Middle frontal gyrus (tissue), 1 donor: ENCODE measurements around the gene SLC23A2.
"Not testable (repeated sequence)": the region's sequence is repeated elsewhere in the genome, so short reads cannot be mapped to it uniquely, and the experiment has no call there.

Source experiments
- DNase-seq: peaks from one replicate; pipeline ENCODE4 v3.0.0-alpha.2; 2015; ENCODE audit warnings: low spot score; ENCODE audit errors: extremely low spot score

The SLC23A2 gene

GRCh38 chr20:4936851-4937406 lies 64.4 kb downstream of the SLC23A2 start:
- no peak for DNase-seq

DNA sequence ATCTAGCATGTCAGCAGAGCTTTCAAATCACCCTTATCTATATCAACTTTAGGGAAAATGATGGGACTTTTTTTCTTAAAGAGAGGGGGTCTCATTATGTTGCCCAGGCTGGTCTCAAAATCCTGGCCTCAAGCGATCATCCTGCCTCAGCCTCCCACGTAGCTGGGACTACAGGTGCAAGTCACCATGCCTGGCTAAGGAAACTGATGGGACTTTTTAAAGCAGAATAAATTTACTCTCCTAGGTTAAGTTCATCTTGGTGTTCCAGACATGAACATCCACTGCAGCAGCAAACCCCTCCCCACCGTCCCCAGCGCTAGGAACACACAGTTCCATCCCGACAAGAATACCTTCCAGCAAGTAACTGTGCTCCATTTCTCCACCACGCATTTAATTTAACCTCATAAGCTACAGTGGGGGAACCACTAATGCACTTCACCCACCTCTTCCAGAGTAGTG lies 64.9 kb downstream of the SLC23A2 start:
- no peak for DNase-seq

GRCh38 chr20:4932061-4932460 lies 69.2 kb downstream of the SLC23A2 start:
- no peak for DNase-seq

- DNase-seq = no peak
These were observed 71.5 kb downstream of the SLC23A2 start for GRCh38 chr20:4929686-4930397.

DNA sequence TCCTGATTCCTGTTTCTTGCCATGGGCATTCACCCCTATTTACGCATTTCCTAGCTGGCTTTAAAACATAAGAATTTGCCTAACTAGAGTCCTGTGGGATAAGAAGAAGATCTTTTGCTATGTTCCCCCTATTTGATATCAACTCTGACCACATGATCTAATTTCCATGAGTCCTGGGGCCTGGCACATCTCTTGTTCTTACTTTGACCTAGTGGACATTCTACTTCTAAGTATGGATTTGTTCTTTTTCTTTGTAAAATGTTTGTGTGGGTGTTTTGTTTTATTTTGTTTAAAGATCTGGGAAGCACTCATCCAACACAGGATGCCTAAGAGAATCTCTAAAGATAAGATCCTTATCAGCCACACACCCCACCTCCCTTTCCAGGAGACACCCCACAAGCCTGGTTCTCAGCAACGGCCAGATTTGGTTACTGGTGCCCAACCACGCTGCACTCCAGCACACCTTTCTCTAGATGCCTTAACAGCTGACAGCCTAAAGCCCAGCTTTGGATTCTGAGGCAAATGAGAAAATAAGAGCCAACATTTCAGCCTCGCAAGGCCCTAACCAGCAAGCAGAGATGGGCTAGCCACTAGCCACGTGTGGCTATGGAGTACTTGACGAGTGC lies 74.7 kb downstream of the SLC23A2 start:
- DNase-seq = no peak

DNA sequence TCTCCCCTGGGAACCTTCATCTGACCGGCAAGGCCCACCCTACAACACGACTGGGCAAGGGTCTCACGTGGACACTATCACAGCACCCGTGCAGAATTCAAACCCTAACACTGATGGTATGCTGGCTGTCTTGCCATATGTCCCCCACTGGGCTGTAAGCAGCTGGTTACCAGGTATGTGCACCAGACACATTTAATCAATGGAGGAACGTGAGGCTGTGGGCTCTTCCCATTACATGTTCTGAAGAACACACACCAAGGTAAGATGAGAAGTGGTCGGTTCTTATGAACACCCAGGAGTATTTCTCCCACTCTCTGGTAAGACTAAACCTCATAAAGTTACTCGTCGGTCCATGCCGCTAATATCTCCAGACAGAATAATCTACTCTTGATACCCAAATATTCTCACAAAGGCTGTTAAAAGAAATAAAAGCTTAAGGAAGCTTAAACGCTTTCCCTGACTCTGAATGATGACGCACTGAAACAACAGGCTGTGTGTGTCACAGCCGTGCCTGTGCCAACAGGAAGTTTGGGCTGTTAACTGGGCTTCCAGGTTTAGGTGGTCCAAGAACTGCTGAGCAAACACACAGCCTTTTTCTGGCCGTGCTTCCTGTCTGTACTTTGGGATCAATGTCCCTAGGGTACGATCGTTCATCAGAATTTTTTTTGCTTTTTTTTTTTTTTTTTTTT lies 75.3 kb downstream of the SLC23A2 start:
- DNase-seq = no peak

DNA sequence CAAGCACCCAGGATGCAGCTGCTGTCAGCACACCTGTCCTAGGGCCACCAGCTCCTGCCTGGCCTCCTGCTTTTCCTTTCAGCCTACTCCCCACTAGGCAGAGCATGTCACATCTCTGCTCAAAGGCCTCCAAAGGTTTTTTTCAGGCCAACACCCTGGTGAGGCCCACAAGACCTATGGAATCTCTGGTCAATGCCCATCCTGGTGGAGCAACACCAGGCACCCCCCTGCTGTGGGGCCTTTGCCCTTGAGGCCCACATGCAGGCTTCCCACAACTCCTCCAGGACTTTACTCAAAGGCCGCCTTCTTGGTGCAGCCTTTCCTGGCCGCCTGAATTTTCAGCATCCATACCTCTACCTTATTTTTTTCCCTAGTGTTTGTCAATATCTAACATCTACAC lies 76.9 kb downstream of the SLC23A2 start:
- DNase-seq = no peak

DNA sequence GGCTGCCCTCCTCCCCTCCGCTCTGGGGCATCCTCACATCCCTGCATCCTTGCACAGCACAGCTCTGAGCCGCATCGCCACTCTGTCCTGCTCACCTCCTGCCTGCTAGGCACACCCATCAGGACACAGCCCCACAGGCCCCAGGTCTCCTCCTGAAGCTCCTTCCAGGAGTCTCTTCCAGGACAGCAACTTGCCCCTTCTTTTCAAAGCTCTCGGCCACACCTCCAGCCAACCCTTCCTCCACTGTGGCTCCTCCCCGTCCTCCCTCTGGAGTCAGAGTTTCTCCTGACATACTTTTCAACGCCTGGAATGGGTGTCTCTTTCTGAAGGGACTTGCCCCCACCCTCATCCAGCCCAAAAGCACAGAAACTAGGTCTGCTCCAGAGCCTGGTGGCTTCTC lies 77.3 kb downstream of the SLC23A2 start:
- no peak for DNase-seq

- DNase-seq = no peak
These were observed 79.1 kb downstream of the SLC23A2 start for GRCh38 chr20:4922186-4922585.

- not testable (repeated sequence) for DNase-seq
These were observed 80.0 kb downstream of the SLC23A2 start for GRCh38 chr20:4921271-4921670.

DNA sequence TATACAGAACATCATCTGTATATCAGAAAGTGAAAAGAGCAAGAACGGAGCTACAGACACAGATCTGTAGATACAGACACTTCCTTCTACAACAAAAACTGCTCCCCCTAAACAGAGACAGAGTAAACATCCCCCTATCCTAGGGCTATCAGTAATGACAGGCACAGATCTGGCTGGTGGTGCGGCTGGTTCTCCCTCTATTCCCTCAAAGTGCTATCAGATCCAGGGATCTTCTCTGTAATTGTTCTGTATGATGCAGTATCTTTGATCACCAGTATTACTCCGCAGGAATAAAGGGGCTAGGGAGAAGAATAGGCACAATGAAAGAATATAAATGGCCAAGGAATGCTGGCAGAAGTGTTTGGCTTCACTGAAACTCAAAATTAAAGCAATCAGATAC lies 80.7 kb downstream of the SLC23A2 start:
- DNase-seq = no peak

- DNase-seq = no peak
These were observed 81.2 kb downstream of the SLC23A2 start for GRCh38 chr20:4920131-4920530.

GRCh38 chr20:4919047-4919704 lies 82.1 kb downstream of the SLC23A2 start:
- DNase-seq = no peak

DNA sequence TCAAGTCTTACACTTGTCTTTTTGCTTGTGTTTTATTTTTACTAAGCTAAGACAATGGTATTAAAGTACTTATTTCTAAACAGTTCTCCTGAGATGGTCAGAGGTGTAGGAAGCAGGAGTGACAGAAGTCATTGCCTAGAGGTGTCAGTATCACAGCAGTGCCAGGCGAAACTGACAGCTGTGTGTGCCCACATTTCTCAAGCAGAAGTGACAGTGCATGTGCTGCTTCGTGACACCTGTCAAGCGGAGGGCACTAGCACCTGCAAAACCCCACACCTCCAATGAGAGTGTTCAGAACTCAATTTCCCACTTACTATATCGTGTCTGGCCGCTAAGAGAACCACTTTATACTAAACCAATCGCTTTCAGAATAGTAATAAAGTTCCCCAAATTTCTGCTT lies 82.8 kb downstream of the SLC23A2 start:
- no peak for DNase-seq

DNA sequence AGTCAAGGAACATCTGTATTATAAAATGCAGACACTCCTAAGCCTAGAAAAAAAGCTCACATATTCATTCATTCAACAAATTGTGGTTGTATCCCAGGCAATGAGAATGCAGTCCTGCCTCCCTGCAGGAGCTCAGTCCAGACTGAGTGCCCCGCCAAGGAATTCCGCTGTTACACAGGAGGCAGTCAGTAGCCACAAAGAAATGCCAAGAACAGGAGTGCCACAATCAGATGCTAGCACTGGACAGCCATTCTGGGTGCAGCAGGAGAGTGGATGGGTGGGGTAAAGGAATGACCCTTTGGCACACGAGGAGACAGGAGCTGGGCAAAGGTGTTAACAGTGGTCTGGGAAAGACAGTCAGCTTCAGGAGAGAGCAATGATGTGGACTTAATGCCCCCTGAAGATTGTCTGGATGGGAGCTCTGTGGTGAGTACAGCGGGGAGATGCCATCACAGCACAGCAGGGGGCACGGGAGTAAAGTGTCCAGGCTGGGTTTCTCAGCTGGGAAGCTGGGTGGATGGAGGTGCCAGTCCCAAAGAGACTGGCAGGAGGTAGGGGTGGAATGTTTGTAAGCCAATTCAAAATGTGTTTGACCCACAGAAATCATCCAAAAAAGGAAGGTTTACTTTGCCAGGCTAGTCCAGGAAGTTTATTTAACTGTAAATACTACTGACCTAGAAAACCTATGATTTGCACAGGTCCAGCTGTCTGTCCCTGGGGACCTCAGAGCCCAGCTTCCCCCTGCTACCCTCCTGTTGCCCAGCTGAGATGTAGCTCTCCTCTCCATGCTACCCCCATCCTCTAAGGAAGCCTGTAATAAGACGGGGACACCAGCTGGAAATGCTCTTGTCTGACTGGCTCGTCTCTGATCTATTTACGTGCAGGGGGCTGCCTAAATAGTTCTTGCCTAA lies 84.1 kb downstream of the SLC23A2 start:
- no peak for DNase-seq

DNA sequence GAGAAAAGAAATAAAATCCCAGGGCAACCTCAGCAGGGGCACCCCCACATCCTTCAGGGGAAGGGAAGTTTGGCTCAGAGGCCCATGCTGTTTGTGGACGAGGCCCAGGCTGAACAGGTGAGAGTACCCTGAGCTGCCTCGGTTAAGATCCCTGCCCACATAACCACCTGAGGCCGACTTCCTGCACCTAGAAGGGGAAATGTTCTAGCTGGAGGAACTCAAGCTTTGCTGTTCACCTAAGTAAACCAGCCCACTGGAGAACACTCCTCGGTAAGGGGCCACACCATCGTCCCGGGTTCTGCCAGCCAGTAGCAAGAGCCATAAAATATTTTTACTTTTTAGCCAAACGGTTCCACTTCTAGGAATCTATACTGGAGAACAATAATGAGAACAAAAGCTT lies 88.2 kb downstream of the SLC23A2 start:
- no peak for DNase-seq

DNA sequence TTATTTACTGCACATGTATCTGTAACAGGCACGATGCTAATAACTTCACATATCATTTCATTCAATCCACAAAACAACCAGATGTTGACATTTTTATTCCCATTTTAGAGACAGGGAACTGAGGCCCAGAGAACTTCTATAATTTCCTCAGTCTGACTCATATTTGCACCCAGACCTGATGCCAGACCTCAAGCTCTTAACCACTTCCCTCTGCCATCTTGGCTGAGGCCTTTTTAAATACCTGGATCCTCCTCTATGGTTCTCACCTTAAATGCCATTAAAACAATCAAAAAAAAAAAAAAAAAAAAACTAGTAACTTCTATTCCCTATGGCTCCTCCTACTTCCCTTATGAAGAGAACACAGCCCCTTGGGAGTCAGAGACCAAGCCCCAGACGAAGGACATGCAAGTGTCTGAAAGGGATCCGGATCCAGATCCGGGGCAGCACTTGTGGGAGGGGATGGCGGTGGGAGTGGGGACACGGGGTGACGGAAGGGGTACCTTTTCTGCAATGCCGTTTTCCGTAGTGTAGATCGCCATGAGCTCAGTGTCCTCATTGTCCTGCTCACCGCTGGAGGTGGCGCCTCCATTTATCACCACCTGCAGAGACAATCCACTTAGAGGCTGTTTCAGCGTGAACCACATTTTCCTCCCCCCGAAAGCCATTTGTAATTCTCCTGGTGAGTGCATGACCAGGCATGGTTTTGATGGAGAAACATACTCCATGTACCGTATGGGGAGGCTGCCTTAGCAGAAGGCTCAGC lies 88.7 kb downstream of the SLC23A2 start:
- DNase-seq = no peak

DNA sequence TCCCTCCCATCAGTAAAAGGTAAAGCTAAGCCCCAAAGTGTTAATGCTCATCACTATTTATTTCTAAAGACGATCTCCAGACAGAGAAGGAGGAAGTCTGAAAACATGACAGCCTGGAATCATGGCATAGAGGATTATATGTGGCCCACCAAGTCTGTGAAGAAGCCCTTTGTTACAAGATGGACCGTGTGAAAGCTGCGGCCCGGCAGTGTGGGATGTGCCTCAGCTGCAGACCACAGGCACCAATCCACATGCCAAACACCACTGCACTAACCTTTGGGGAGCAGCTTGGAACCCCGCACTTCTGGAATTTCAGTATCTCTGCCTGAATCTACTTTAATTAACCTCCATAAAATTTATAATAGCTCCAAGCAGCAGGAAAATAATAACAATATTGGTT lies 90.4 kb downstream of the SLC23A2 start:
- DNase-seq = no peak

GRCh38 chr20:4905613-4906012 lies 95.7 kb downstream of the SLC23A2 start:
- DNase-seq = no peak

DNA sequence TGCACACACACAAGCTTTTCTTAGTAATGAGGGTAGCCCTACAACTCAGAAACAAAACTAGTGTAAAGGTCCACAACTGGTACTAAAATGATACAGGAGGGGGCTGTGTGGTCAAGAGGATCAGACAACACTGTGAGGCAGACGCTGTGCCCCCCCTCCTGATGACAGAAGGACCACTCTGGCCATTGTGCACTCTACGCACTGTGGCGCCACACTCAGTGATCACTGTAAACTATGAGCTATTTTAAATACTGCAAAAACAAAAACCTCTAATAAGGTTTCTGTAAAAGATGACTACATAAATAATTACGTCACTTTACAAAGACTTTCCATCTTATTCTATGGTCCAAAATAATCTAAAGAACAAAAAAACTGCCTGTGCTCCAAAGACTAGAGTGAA lies 96.1 kb downstream of the SLC23A2 start:
- DNase-seq = no peak
